ENCODE data around the gene NHSL1. TPM values are rescaled to one million over a fixed set of nuclear protein-coding genes. Genes with fewer than 3 reads are reported as not detected.

NHSL1 gene
- total and polyA plus RNA-seq, 9 of the 15 experiments (the other 6 are each of a cell fraction or from before 2014, with no cell fraction given) = 0.09 to 0.20 TPM; not detected in 7

GRCh38 chr6:138486249-138487101 is 12.8 kb downstream of the NHSL1 start:
- ATAC-seq (no peak), FAIRE-seq (no peak), DNase-seq (ENCODE audit: extremely low read depth in 1 of 4, low spot score in 3 of 4) (no peak)
- intact Hi-C loops (cut with micrococcal nuclease) (no loop called here), in situ Hi-C loops (cut with MboI) (no loop called here)
- Histone ChIP-seq H3K36me3 (ENCODE audit: control insufficient read depth, insufficient read depth, low read length) (no peaks in the 10 kb centered on the region), H2AFZ (ENCODE audit: low read depth, low read length) (no peak overlapping the region), H3K9ac (ENCODE audit: insufficient read depth in 1 of 2, low read depth in 2 of 2, low read length in 2 of 2) (no peak overlapping the region), H3K79me2 (ENCODE audit: control insufficient read depth, insufficient read depth, low read length) (no peaks in the 10 kb centered on the region), H4K20me1 (replicated peaks; ENCODE audit: control insufficient read depth, insufficient read depth, low read length) (no peaks in the 10 kb centered on the region), H3K27ac (ENCODE audit: extremely low read depth, low read depth, low read length) (no peak overlapping the region), H3K27me3 (ENCODE audit: control insufficient read depth in 2 of 2, insufficient read depth in 2 of 2, low read length in 2 of 2) (peaks cover 17 to 26% of the 10 kb centered on the region in 2 experiments; a peak in 4 of 5 replicates), H3K4me2 (ENCODE audit: insufficient read depth, low read length) (no peak overlapping the region), H3K4me1 (replicated peaks in 1 of 2; ENCODE audit: control insufficient read depth in 2 of 2, insufficient read depth in 2 of 2, low read length in 2 of 2) (no peaks in the 10 kb centered on the region), H3K9me3 (replicated peaks; ENCODE audit: control insufficient read depth, insufficient read depth, low read depth, low read length) (no peaks in the 10 kb centered on the region), H3K9me1 (ENCODE audit: control insufficient read depth, insufficient read depth, low read length) (no peaks in the 10 kb centered on the region), H3K4me3 (no peak overlapping the region)
- TF ChIP-seq KLF1 (tag; IDR thresholded peaks at IDR 0.05) (no peak), ZNF512 (tag; IDR thresholded peaks at IDR 0.05) (no peak), HDAC2 (IDR thresholded peaks at IDR 0.05) (no peak), ZNF395 (CRISPR knock-in tag; IDR thresholded peaks at IDR 0.05) (no peak), POLR2AphosphoS5 (IDR thresholded peaks at IDR 0.05; ENCODE audit: control insufficient read depth, insufficient read depth, low read depth, low read length) (no peak), MNT (conservative IDR thresholded peaks at IDR 0.05) (no peak), ZBTB8A (IDR thresholded peaks at IDR 0.05; ENCODE audit: partially characterized antibody) (no peak), PHB2 (IDR thresholded peaks at IDR 0.05; ENCODE audit: low read depth) (no peak), ZNF212 (CRISPR knock-in tag; IDR thresholded peaks at IDR 0.05) (no peak), CEBPB (tag; IDR thresholded peaks at IDR 0.05) (no peak), ZNF77 (CRISPR knock-in tag; IDR thresholded peaks at IDR 0.05) (no peak), MLX (CRISPR knock-in tag; conservative IDR thresholded peaks at IDR 0.05) (no peak), FOXA1 (IDR thresholded peaks at IDR 0.05; ENCODE audit: borderline replicate concordance) (no peak), ZNF239 (CRISPR knock-in tag; IDR thresholded peaks at IDR 0.05) (no peak), JUNB (CRISPR knock-in tag; conservative IDR thresholded peaks at IDR 0.05) (no peak), PHF8 (IDR thresholded peaks at IDR 0.05; ENCODE audit: borderline replicate concordance, low read length) (no peak), MECOM (CRISPR knock-in tag; IDR thresholded peaks at IDR 0.05) (no peak), LARP7 (IDR thresholded peaks at IDR 0.05) (no peak)
- CTCF ChIA-PET (ENCODE audit: low intra/inter-chr PET ratio) = no interaction called here
- no TSS peak for BruUV-seq (replicated peaks)
- 3% methylated on average over 4 of the region's 4 CpGs for WGBS (ENCODE audit: insufficient coverage, low coverage, missing lambda C conversion rate)
- POLR2A ChIA-PET = interaction anchor here (0.6 kb wide), 1 partner anchor 74 kb away, joined by 3 read pairs; no protein-coding TSS in a partner anchor

All from K562 (cell line).